Measurements from ENCODE around the gene PPFIA1.

Gene PPFIA1

GRCh38 chr11:70278994-70279393 is 8.5 kb downstream of the PPFIA1 start:
- no peak overlapping the region for H3K27ac ChIP-seq (ENCODE audit: poor library complexity, severe bottlenecking)
- no peaks in the 10 kb centered on the region for H3K9me3 ChIP-seq (ENCODE audit: severe bottlenecking)
- no peak overlapping the region for H3K4me3 ChIP-seq (ENCODE audit: severe bottlenecking)
- TF ChIP-seq, protein P1, sequence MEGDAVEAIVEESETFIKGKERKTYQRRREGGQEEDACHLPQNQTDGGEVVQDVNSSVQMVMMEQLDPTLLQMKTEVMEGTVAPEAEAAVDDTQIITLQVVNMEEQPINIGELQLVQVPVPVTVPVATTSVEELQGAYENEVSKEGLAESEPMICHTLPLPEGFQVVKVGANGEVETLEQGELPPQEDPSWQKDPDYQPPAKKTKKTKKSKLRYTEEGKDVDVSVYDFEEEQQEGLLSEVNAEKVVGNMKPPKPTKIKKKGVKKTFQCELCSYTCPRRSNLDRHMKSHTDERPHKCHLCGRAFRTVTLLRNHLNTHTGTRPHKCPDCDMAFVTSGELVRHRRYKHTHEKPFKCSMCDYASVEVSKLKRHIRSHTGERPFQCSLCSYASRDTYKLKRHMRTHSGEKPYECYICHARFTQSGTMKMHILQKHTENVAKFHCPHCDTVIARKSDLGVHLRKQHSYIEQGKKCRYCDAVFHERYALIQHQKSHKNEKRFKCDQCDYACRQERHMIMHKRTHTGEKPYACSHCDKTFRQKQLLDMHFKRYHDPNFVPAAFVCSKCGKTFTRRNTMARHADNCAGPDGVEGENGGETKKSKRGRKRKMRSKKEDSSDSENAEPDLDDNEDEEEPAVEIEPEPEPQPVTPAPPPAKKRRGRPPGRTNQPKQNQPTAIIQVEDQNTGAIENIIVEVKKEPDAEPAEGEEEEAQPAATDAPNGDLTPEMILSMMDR (IDR thresholded peaks at IDR 0.05; ENCODE audit: poor library complexity, severe bottlenecking): no peak
- no peaks in the 10 kb centered on the region for H3K27me3 ChIP-seq (ENCODE audit: insufficient read depth, poor library complexity, severe bottlenecking)
- DNase-seq (ENCODE audit: low spot score) (no peak), ATAC-seq (ENCODE audit: low read depth) (no peak)
- H3K4me1 ChIP-seq (ENCODE audit: insufficient read depth, poor library complexity, severe bottlenecking): no peaks in the 10 kb centered on the region
- peaks cover 25% of the 10 kb centered on the region for H3K36me3 ChIP-seq (ENCODE audit: low read depth)

- Histone ChIP-seq H3K9me3 (ENCODE audit: severe bottlenecking) (no peaks in the 10 kb centered on the region), H3K4me3 (ENCODE audit: severe bottlenecking) (no peak overlapping the region), H3K36me3 (ENCODE audit: low read depth) (peaks cover 31% of the 10 kb centered on the region), H3K27ac (ENCODE audit: poor library complexity, severe bottlenecking) (no peak overlapping the region), H3K4me1 (ENCODE audit: insufficient read depth, poor library complexity, severe bottlenecking) (no peaks in the 10 kb centered on the region), H3K27me3 (ENCODE audit: insufficient read depth, poor library complexity, severe bottlenecking) (no peaks in the 10 kb centered on the region)
- TF ChIP-seq, protein P1 (IDR thresholded peaks at IDR 0.05; ENCODE audit: poor library complexity, severe bottlenecking): no peak
- ATAC-seq (ENCODE audit: low read depth) (no peak), DNase-seq (ENCODE audit: low spot score) (no peak)
These were observed 10.7 kb downstream of the PPFIA1 start for GRCh38 chr11:70281156-70281609.

GRCh38 chr11:70282012-70282411 is 11.5 kb downstream of the PPFIA1 start:
- no peak for ATAC-seq (ENCODE audit: low read depth)
- Histone ChIP-seq H3K36me3 (ENCODE audit: low read depth) (peaks cover 29% of the 10 kb centered on the region), H3K9me3 (ENCODE audit: severe bottlenecking) (no peaks in the 10 kb centered on the region), H3K4me1 (ENCODE audit: insufficient read depth, poor library complexity, severe bottlenecking) (no peaks in the 10 kb centered on the region), H3K4me3 (ENCODE audit: severe bottlenecking) (no peak overlapping the region), H3K27ac (ENCODE audit: poor library complexity, severe bottlenecking) (no peak overlapping the region), H3K27me3 (ENCODE audit: insufficient read depth, poor library complexity, severe bottlenecking) (no peaks in the 10 kb centered on the region)
- no peak for DNase-seq (ENCODE audit: low spot score)
- TF ChIP-seq, protein P1 (IDR thresholded peaks at IDR 0.05; ENCODE audit: poor library complexity, severe bottlenecking): no peak

- no peaks in the 10 kb centered on the region for H3K9me3 ChIP-seq (ENCODE audit: severe bottlenecking)
- no peak overlapping the region for H3K4me3 ChIP-seq (ENCODE audit: severe bottlenecking)
- no peaks in the 10 kb centered on the region for H3K27me3 ChIP-seq (ENCODE audit: insufficient read depth, poor library complexity, severe bottlenecking)
- TF ChIP-seq, protein P1 (IDR thresholded peaks at IDR 0.05; ENCODE audit: poor library complexity, severe bottlenecking): no peak
- no peaks in the 10 kb centered on the region for H3K4me1 ChIP-seq (ENCODE audit: insufficient read depth, poor library complexity, severe bottlenecking)
- H3K36me3 ChIP-seq (ENCODE audit: low read depth): peaks cover 34% of the 10 kb centered on the region
- ATAC-seq (ENCODE audit: low read depth): no peak
- no peak for DNase-seq (ENCODE audit: low spot score)
- no peak overlapping the region for H3K27ac ChIP-seq (ENCODE audit: poor library complexity, severe bottlenecking)
These were observed 18.2 kb downstream of the PPFIA1 start for GRCh38 chr11:70288721-70289120.

DNA sequence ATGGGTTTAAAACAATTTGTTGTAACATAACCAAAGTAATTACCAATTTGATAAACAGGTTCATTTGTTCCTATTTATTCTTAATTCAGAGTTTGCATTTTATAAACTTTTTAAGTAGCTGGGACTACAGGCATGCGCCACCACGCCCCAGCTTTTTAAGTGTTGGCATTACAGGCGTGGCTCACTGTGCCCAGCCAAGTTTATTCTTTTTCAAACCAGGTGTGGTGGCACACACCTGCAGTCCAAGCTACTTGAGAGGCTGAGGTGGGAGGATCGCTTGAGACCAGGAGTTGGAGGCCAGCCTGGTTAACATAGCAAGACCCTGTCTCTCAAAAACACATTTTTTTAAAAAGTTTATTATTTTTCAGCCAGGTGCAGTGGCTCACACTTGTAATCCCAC is 19.1 kb downstream of the PPFIA1 start:
- H3K36me3 ChIP-seq (ENCODE audit: low read depth): peaks cover 27% of the 10 kb centered on the region
- TF ChIP-seq, protein P1 (IDR thresholded peaks at IDR 0.05; ENCODE audit: poor library complexity, severe bottlenecking): no peak
- H3K4me1 ChIP-seq (ENCODE audit: insufficient read depth, poor library complexity, severe bottlenecking): no peaks in the 10 kb centered on the region
- DNase-seq (ENCODE audit: low spot score) (no peak), ATAC-seq (ENCODE audit: low read depth) (no peak)
- no peaks in the 10 kb centered on the region for H3K27me3 ChIP-seq (ENCODE audit: insufficient read depth, poor library complexity, severe bottlenecking)
- H3K27ac ChIP-seq (ENCODE audit: poor library complexity, severe bottlenecking): no peak overlapping the region
- no peaks in the 10 kb centered on the region for H3K9me3 ChIP-seq (ENCODE audit: severe bottlenecking)
- H3K4me3 ChIP-seq (ENCODE audit: severe bottlenecking): no peak overlapping the region

Measured in RWPE2 (cell line).